Ovary (tissue), 9 donors: ENCODE results near the gene HOXC13. TPM values are rescaled to one million over a fixed set of nuclear protein-coding genes. Genes with fewer than 3 reads are reported as not detected.

Experiments used
- DNase-seq, 5 donors: peaks; one replicate each; pipeline ENCODE4 v3.0.0-alpha.2; 2019 to 2020
- H3K27ac ChIP-seq, 2 donors: fragments of 200-600 bp; one replicate each; pipeline versions ENCODE4 v1.5.1 to v1.8.0; 2019 to 2022
- H3K27me3 ChIP-seq: fragments of 200-600 bp; one replicate; pipeline ENCODE4 v1.8.0; 2022
- H3K36me3 ChIP-seq: fragments of 200-600 bp; sonication (generic); one replicate; pipeline ENCODE4 v1.5.1; 2019
- H3K4me1 ChIP-seq: one replicate; pipeline ENCODE4 v1.8.1; 2013; ENCODE audit warnings: mild to moderate bottlenecking, moderate library complexity; ENCODE audit not compliant: insufficient read depth
- H3K4me3 ChIP-seq: fragments of 200-600 bp; sonication (generic); one replicate; pipeline ENCODE4 v1.5.1; 2017
- H3K9me3 ChIP-seq, 2 donors: fragments of 200-600 bp in 1 of 2; sonication (generic) in 1 of 2; one replicate each; pipeline versions ENCODE4 v1.5.1 to v1.8.1; 2013 to 2019; ENCODE audit warnings: mild to moderate bottlenecking in 1 of 2, moderate library complexity in 1 of 2
- EP300 ChIP-seq: sonication (generic); formaldehyde crosslinking; IDR thresholded peaks from one replicate; pipeline ENCODE4 v1.6.1; 2017; ENCODE audit warnings: antibody characterized with exemption
- POLR2A ChIP-seq: fragments of 450-650 bp; IDR thresholded peaks from one replicate; pipeline ENCODE4 v1.6.1; 2017; ENCODE audit warnings: antibody characterized with exemption, mild to moderate bottlenecking, moderate library complexity
- WGBS, 3 donors: extraction: QIAGEN DNeasy Blood & Tissue Kit in 1 of 3; methylation state at CpG; one replicate each; pipeline versions ENCODE4 v1.1.5 to v1.1.7; 2013 to 2017; 5-methylcytosine and 5-hydroxymethylcytosine counted together
- intact Hi-C, 4 donors: fragments of 100-400 bp; cut with DNase I; formaldehyde crosslinking; loops; one replicate each; pipeline versions ENCODE4 v1.11.0 to v1.15.1; 2022 to 2023
- polyA plus RNA-seq, 2 donors: library from polyadenylated mRNA; stranded (reverse); fragments of 200-250 nt in 1 of 2; fragments of 350-450 nt in 1 of 2; fragmentation: Illumina TruSeq in 1 of 2; extraction: RNeasy Lipid Tissue Mini Kit (QIAGEN cat#74804) in 1 of 2; gene quantifications; one replicate each; pipeline ENCODE4 v1.2.3, GENCODE V29; 2013 to 2014
- total RNA-seq, 7 donors: library from RNA; depleted of rRNA in 2 of 7; stranded (reverse); fragments of >200 nt in 2 of 7; fragmentation: NEBNext Ultra II Directional in 3 of 7; extraction: Animal tissue kit (Norgen Biotek cat#: 25700) in 3 of 7; gene quantifications; one replicate each; pipeline versions ENCODE4 v1.1.0 to v1.2.4, GENCODE V29; 2016 to 2023
- TF ChIP-seq, protein P1 (sequence below), 3 donors: fragments of 450-650 bp in 2 of 3; fragments of 200-600 bp in 1 of 3; IDR thresholded peaks; one replicate each; pipeline versions ENCODE4 v1.5.1 to v1.8.0; 2016 to 2022; ENCODE audit warnings: antibody characterized with exemption in 3 of 3, mild to moderate bottlenecking in 1 of 3
- donor health status: DM: no; HTN: no; CAD: no; lungs with moderate emphysema.
- donor health status: DM: no; HTN: no; CAD: no.
- donor health status: Bipolar disorder and iron deficiency.
- donor health status: DM: yes; HTN: yes; CAD: no.
- donor health status: DM: no; HTN: no; CAD: no.
- donor health status: DM: yes; HTN: yes; CAD: no.

The HOXC13 gene
- total and polyA plus RNA-seq, 9 donors: not detected

DNA sequence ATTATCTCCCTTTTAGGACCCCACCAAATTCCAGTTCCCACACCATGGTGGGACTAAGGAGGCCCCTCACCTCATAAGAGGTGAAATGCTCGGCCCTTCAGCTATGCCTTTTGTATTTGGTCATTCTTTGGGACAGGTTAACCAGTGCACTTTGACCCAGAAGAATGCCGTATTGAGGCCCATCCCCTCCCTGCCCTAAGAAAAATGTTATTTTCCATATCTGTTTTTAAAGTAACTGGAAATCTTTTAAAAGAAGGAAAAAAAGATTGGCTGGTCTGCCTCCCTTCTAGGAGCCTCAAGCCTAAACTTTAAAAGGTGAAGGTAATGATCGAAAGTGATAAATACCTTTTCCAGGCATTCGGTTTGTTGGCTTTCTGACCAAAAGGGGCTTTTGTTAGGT, 5.7 kb upstream of the HOXC13 start:
- Histone ChIP-seq H3K4me3 (no peak overlapping the region), H3K27ac (no peak overlapping the region), H3K4me1 (no peaks in the 10 kb centered on the region), H3K36me3 (no peaks in the 10 kb centered on the region), H3K9me3 (peaks cover 0 to 3% of the 10 kb centered on the region in 2 donors), H3K27me3 (peaks cover 25% of the 10 kb centered on the region)
- 39 to 56% (median 41%) methylated on average over 4 of the region's 4 CpGs for WGBS, 3 donors
- no peak for DNase-seq
- TF ChIP-seq, protein P1, sequence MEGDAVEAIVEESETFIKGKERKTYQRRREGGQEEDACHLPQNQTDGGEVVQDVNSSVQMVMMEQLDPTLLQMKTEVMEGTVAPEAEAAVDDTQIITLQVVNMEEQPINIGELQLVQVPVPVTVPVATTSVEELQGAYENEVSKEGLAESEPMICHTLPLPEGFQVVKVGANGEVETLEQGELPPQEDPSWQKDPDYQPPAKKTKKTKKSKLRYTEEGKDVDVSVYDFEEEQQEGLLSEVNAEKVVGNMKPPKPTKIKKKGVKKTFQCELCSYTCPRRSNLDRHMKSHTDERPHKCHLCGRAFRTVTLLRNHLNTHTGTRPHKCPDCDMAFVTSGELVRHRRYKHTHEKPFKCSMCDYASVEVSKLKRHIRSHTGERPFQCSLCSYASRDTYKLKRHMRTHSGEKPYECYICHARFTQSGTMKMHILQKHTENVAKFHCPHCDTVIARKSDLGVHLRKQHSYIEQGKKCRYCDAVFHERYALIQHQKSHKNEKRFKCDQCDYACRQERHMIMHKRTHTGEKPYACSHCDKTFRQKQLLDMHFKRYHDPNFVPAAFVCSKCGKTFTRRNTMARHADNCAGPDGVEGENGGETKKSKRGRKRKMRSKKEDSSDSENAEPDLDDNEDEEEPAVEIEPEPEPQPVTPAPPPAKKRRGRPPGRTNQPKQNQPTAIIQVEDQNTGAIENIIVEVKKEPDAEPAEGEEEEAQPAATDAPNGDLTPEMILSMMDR (IDR thresholded peaks at IDR 0.05): no peak
- TF ChIP-seq POLR2A (no peak), EP300 (no peak)
- intact Hi-C loops: no loop called here

DNA sequence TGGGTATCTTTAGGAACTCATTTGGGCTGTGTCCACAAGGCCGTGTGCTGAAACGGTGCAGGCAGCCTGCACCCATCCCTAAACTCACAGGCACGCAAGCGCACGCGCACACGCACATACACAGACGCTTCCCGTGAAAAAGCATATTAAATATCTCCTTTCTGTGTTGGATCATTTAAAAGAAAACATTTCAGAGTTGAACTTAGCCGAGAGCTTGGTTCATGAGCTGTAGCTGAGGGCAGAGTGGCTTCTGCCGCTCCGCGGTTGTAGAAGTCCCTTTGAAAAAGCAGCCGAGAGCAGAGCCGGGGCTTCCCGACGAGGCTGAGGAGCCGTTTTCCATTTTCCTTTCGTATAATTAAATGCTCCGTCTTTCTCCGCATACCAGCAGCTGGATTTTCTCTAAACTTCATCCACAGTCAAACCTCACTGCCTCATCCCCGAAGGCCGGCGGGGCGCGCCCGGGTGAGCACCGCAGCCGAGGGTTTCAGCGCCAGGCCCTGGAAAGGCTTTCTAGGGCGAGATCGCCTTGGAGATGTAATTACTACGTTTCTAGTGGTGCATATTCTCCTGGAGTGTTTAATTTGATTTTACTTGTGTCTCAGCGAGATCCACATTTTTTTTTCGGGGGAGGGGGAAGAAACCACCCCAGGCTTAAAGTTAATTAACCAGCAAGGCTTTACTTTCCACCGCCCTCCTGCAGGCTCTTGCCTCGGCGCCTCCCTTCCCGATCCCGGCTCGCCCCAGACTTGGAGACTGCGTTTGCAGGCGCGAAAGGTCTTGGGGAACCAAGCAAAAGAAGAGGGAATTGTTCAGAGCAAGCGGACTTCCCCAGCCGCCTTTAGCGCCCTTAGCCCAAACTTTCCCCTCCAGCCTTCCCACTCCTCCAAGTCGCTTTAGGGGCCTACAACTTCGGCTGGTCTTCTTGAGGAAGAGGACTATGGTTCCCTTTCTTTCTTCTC, 3.0 kb upstream of the HOXC13 start:
- Histone ChIP-seq H3K9me3 (no peaks in the 10 kb centered on the region), H3K27me3 (peaks cover 21% of the 10 kb centered on the region), H3K36me3 (no peaks in the 10 kb centered on the region), H3K4me3 (no peak overlapping the region), H3K27ac (no peak overlapping the region), H3K4me1 (no peaks in the 10 kb centered on the region)
- TF ChIP-seq, protein P1 (IDR thresholded peaks at IDR 0.05): no peak
- TF ChIP-seq POLR2A (no peak), EP300 (no peak)
- intact Hi-C loops: no loop called here
- DNase-seq: no peak
- 7 to 14% (median 8%) methylated on average over 49 of the region's 49 CpGs for WGBS, 3 donors

DNA sequence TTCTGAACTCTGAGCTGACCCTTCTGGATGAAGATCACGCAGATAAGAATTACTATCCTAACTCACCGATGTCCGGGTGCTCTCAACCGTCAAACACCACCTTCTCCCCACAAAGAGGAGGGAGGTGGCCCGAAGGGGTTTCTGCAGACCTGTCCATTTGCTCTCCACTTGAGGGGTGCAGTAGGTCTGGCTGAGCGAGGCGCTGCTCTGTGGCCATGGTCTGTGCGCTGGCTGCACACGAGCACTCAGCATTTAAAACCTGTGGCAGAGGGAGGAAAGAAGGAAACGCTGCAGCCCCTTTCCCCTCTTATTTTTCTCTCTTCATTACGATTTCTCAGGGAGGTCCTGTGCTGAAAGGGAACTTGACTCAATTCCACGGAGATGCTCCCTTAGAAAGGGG, 1.5 kb upstream of the HOXC13 start:
- Histone ChIP-seq H3K27me3 (peaks cover 14% of the 10 kb centered on the region), H3K9me3 (no peaks in the 10 kb centered on the region), H3K36me3 (no peaks in the 10 kb centered on the region), H3K4me3 (no peak overlapping the region), H3K27ac (no peak overlapping the region), H3K4me1 (no peaks in the 10 kb centered on the region)
- no peak for DNase-seq
- 12 to 16% (median 12%) methylated on average over 12 of the region's 12 CpGs for WGBS, 3 donors
- no peak for TF ChIP-seq POLR2A
- TF ChIP-seq, protein P1 (IDR thresholded peaks at IDR 0.05): no peak
- TF ChIP-seq EP300: no peak
- intact Hi-C loops: no loop called here

DNA sequence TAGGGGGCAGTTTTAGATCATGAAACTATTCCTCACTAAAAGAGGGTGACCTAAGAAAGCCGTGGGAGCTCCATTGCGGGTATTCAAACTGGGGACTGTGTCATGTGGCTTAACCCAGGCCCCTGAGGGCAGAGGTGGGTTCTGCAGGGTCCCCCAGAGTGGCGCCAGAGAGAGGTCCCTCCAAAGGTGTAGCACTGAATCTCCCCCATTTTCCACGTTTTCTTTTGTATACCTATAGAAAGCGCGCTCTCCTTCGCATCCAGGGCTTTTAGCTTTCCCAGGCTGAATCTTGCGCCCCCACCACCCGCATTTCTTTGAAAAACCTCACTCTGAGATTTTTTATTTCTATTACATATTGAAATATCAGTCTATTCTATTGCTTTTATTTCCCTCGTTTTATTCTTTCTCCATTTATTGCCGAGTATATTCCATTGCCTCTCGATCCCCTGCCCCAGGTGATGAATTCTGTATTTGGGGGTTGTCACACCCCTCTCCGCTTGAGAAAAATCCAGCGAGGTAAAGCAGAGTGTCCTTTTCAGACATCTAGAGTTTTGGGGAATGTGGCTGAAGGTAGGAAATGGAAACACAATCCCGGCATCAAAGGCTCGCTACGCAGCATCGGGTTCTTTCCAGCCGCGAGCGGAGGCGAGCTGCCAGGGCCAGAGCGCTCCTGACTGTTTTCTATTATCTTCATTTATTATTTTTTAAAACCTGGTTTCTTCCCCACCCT, 870 bp upstream of the HOXC13 start:
- DNase-seq: no peak
- Histone ChIP-seq H3K4me3 (no peak overlapping the region), H3K27me3 (peaks cover 14% of the 10 kb centered on the region)

More for the DNA sequence above, 870 bp upstream of the HOXC13 start:
- no peak overlapping the region for H3K27ac ChIP-seq
- 14 to 18% (median 15%) methylated on average over 23 of the region's 23 CpGs for WGBS, 3 donors
- no peaks in the 10 kb centered on the region for H3K4me1 ChIP-seq
- intact Hi-C loops: no loop called here
- no peaks in the 10 kb centered on the region for H3K36me3 ChIP-seq
- no peaks in the 10 kb centered on the region for H3K9me3 ChIP-seq
- TF ChIP-seq EP300 (no peak), POLR2A (no peak)
- TF ChIP-seq, protein P1 (IDR thresholded peaks at IDR 0.05): no peak
